Mononuclear cell (primary cell): ENCODE results near the gene EDIL3. TPM values are rescaled to one million over a fixed set of nuclear protein-coding genes. Genes with fewer than 3 reads are reported as not detected.

Experiments used
- H3K27me3 ChIP-seq: 2 replicates; pipeline ENCODE4 v1.6.0; 2011; ENCODE audit warnings: low read length, control low read depth; ENCODE audit not compliant: insufficient read depth
- H3K4me1 ChIP-seq: 2 replicates; pipeline ENCODE4 v1.5.1; 2011; ENCODE audit warnings: mild to moderate bottlenecking, low read length, control low read depth; ENCODE audit not compliant: insufficient read depth
- H3K4me3 ChIP-seq: 2 replicates; pipeline ENCODE4 v1.5.1; 2011; ENCODE audit warnings: mild to moderate bottlenecking, low read length, moderate library complexity
- H3K9me3 ChIP-seq: 2 replicates; pipeline ENCODE4 v1.5.1; 2011; ENCODE audit warnings: low read depth, mild to moderate bottlenecking, control low read depth, low read length
- total RNA-seq: library from RNA; depleted of rRNA; stranded (reverse); fragments of >200 nt; gene quantifications from one replicate; pipeline ENCODE4 v1.2.3, GENCODE V29; 2012

Gene EDIL3
- total RNA-seq, 1 donor, result 0.10 TPM

DNA sequence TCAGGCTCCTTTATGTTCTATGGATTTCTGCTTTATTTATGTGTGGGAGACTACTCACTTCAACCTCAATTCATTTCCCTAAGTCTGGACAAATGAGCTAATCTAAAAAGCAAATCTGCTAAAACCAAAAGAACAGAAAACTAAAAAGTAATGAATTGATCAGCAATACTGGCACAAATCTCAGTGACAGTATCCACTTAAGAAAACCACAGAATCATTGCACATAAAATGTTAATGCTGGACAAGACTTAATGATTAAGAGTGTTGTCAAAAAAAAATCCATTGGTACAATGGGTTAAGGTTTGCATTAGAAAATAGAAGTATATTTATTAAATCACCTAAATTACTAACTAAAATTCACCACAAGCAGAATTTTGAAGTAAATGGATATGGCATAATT is 147.6 kb downstream of the EDIL3 start:
- Histone ChIP-seq H3K4me3 (no peak overlapping the region), H3K27me3 (no peaks in the 10 kb centered on the region), H3K9me3 (peaks cover 4% of the 10 kb centered on the region)

DNA sequence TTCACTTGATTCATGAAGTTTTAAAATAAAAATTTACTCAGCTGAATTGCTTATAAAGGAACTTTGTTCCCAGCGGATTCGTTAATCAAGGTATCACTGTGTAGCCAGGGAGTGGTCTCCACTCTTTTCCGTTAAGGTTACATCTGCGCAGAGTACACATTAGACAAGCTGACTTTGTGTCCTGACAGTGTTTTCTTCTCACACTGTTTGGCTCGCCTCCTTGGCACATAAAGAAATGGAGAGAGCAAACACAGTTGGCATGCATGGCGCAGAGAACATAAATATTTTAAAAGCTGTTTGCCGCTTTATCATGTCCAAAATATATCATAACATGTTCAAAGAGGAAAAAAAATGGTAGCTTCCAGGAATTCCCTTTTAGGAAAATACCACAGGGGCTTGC is 153.2 kb downstream of the EDIL3 start:
- Histone ChIP-seq H3K4me1 (no peaks in the 10 kb centered on the region), H3K27me3 (no peaks in the 10 kb centered on the region), H3K9me3 (peaks cover 4% of the 10 kb centered on the region), H3K4me3 (no peak overlapping the region)

More for the DNA sequence above, 147.6 kb downstream of the EDIL3 start:
- no peaks in the 10 kb centered on the region for H3K4me1 ChIP-seq

DNA sequence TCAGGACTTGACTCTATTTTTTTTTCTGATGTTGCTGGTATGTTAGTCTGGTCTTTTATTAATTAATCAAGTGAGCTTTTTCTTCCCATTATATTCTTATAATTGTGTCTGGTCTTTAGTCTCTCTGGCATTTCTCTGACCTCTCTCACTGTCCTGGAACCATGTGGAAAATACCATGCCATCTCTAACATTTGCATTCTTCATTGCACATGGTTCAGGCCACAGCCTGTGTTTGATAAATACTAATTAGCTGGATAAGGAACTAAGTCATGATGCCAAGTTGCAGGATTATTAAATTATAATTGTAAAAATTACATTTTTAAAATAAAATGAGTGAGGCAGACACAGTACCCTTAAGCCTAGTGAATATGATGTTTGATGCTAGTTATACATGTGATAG is 155.6 kb downstream of the EDIL3 start:
- Histone ChIP-seq H3K4me1 (no peaks in the 10 kb centered on the region), H3K9me3 (no peaks in the 10 kb centered on the region), H3K4me3 (no peak overlapping the region), H3K27me3 (no peaks in the 10 kb centered on the region)

DNA sequence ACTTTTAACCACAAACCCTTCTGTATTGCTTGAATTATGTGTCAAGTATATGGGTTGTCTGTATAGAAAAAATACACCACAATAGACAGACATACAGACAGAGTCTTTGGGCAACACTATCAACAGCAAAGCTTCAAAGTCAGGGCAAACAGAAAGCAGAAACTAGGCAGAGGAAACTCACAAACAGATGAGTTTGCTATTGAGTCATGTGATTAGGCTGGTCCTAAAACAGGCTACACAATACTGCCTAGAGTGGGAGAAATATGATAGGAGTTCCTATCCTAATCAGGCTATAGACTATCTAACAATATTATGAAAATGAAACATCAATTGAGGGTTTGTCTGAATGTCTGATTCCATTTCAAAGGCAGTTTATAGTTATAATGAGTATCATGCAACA is 156.4 kb downstream of the EDIL3 start:
- no peaks in the 10 kb centered on the region for H3K4me1 ChIP-seq
- H3K9me3 ChIP-seq, result no peaks in the 10 kb centered on the region
- no peaks in the 10 kb centered on the region for H3K27me3 ChIP-seq
- H3K4me3 ChIP-seq, result no peak overlapping the region

DNA sequence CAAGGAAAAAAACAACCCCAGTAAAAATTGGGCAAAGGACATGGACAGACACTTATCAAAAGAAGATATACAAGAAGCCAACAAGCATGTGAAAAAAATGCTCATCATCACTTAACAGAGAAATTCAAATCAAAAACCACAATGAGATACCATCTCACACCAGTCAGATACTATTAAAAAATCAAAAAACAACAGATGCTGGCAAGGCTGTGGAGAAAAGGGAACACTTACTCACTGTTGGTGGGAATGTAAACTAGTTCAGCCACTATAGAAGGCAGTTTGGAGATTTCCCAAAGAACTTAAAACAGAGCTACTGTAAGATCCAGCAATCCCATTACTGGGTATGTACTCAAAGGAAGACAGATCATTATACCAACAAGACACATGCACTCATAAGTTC is 157.4 kb downstream of the EDIL3 start:
- Histone ChIP-seq H3K27me3 (no peaks in the 10 kb centered on the region), H3K9me3 (no peaks in the 10 kb centered on the region), H3K4me1 (no peaks in the 10 kb centered on the region), H3K4me3 (no peak overlapping the region)

DNA sequence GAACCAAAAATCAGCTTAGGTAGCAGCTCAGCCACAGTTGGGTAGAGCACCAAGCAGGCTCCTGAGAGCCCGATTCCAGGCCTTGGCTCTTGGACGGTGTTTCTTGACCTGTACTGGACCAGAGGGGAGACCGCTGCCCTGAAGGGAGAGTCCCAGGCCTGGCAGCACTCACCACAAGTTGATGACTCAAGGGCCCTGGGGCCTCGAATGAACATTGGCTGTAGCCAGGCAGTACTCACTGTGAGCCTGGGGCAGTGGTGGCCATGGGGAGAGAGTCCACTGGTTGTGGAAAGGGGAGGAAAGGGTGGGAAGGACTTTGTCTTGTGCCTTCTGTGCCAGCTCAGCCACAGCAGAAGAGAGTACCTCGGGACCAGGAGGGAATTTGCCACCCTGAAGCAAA is 166.1 kb downstream of the EDIL3 start:
- no peaks in the 10 kb centered on the region for H3K9me3 ChIP-seq
- H3K27me3 ChIP-seq, result no peaks in the 10 kb centered on the region
- H3K4me1 ChIP-seq, result no peaks in the 10 kb centered on the region
- H3K4me3 ChIP-seq, result no peak overlapping the region

DNA sequence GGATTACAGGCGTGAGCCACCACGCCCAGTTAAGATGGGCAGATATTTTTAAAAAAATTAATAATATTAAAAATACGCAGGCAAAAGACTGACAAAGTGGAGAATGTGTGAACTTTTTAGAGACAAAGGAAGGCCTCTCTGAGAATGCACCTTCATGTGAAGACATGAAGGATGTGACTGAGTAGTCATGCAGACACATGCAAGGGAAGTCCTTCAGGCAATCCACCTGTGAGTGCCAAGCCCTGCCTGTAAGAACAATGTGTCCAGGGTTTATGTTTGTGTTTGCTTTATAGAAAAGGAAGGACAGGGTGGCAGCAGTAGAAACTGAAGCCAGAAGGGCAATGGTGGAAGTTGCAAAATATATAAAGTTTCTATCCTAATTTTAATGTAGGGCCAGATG is 169.2 kb downstream of the EDIL3 start:
- no peaks in the 10 kb centered on the region for H3K9me3 ChIP-seq
- H3K27me3 ChIP-seq, result no peaks in the 10 kb centered on the region
- H3K4me1 ChIP-seq, result no peaks in the 10 kb centered on the region
- H3K4me3 ChIP-seq, result no peak overlapping the region

DNA sequence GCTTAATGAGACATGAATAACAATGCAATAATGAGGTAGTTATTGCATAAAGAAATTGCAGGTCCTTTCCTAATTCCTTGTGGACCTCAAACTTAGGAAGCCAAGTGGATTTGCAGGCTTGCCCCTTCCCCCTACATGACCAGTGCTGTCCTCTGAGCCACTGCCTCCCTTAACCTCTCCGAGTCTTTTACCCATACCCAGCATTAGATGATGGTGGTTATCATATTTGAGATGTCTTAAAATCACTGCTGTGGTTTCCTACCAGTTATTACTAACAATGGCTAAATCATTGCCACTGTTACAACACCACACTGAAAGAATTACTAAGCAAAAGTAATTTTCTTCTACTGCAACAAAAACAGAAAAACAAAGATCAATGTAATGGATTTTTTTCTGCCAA is 170.8 kb downstream of the EDIL3 start:
- Histone ChIP-seq H3K27me3 (no peaks in the 10 kb centered on the region), H3K9me3 (no peaks in the 10 kb centered on the region), H3K4me3 (no peak overlapping the region), H3K4me1 (no peaks in the 10 kb centered on the region)

DNA sequence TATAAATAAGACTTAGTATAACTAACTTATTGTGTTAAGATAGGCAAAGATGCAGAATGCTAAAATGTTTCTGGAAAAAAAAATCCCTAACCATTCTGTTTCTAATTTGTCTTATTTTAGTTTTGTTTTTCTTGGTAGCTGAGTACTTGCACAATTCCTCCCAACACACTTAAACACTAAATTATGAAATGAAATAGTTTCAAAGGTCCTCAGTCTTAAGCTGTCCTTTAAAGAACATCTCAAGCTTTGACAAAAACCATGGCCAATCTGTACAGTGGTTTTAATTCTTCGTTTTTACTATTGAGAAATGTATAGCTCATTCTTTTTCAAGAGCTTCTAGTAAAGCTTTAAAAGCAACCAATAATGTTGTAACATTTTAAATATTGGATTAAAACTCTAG is 171.5 kb downstream of the EDIL3 start:
- Histone ChIP-seq H3K4me1 (no peaks in the 10 kb centered on the region), H3K4me3 (no peak overlapping the region), H3K9me3 (no peaks in the 10 kb centered on the region), H3K27me3 (no peaks in the 10 kb centered on the region)

DNA sequence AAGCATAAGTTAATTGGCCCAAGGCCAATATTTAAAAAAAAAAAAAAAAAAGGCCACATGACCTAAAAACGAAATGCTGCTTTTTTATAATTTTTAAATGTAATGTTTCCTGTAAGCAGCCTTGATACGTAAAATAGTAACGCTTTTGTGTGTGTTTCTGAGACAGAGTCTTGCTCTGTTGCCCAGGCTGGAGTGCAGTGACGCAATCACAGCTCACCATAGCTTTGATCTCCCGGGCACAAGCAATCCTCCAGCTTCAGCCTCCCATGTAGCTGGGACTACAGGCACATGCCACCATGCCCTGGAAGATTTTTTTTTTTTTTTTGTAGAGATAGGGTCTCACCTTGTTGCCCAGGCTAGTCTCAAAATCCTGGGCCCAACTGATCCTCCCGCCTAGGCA is 179.9 kb downstream of the EDIL3 start:
- no peaks in the 10 kb centered on the region for H3K4me1 ChIP-seq
- no peaks in the 10 kb centered on the region for H3K9me3 ChIP-seq
- H3K4me3 ChIP-seq, result no peak overlapping the region
- H3K27me3 ChIP-seq, result no peaks in the 10 kb centered on the region

DNA sequence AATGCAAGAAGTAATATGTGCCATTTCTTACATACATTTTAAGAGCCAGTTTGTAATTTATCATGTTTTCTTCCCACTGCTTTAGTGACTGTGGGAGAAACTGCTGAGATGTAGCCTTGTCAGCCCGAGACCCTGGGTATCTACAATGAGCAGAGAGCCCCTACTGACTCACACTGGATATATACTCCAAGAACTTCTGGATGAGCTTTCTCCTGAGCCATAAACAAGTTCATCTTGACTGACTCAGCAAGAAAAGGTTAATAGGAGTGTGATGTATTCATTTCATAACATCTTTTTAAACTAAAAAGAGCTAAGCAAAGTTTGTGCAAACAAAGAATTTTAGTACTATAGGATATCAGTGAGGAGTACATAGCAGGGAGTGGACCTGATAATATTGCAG is 182.5 kb downstream of the EDIL3 start:
- H3K9me3 ChIP-seq, result no peaks in the 10 kb centered on the region
- no peaks in the 10 kb centered on the region for H3K27me3 ChIP-seq
- no peaks in the 10 kb centered on the region for H3K4me1 ChIP-seq
- no peak overlapping the region for H3K4me3 ChIP-seq

DNA sequence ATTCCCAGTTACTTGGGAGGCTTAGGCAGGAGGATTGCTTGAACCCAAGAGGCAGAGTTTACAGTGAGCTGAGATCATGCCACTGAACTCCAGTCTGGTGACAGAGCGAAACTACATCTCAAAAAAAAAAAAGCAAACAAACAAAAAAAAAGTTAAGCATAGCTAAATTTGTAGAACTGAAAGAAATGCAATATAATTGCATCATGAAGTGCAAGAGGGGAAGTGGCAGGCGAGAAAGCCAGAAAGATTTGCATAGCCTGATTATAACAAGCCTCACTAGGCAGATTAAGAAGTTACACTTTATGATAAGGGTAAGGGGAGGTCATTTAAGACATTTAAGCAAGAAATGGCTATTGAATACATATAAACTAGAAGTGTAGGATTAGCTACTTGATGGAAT is 187.1 kb downstream of the EDIL3 start:
- H3K4me3 ChIP-seq, result no peak overlapping the region
- no peaks in the 10 kb centered on the region for H3K4me1 ChIP-seq
- no peaks in the 10 kb centered on the region for H3K27me3 ChIP-seq
- H3K9me3 ChIP-seq, result no peaks in the 10 kb centered on the region

DNA sequence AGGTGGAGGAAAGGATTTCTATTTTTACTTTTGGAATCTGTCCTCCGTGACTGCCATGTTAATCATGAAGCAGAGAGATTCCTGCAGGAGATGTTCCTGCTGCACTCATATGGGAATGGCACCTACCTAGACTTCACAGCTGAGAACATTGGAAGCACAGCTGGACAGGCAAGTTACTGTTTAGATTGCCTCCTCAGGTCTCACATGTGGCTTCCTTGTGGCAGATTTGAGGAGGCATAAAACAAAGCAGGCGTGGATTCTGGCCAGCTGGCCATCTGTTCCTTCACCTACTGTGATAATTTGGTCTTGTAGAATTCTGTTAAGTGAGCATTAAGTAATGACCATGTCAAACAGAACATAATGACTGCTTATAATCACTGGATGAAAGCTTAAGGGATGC is 193.4 kb downstream of the EDIL3 start:
- no peak overlapping the region for H3K4me3 ChIP-seq
- H3K4me1 ChIP-seq, result no peaks in the 10 kb centered on the region
- H3K27me3 ChIP-seq, result no peaks in the 10 kb centered on the region
- no peaks in the 10 kb centered on the region for H3K9me3 ChIP-seq

DNA sequence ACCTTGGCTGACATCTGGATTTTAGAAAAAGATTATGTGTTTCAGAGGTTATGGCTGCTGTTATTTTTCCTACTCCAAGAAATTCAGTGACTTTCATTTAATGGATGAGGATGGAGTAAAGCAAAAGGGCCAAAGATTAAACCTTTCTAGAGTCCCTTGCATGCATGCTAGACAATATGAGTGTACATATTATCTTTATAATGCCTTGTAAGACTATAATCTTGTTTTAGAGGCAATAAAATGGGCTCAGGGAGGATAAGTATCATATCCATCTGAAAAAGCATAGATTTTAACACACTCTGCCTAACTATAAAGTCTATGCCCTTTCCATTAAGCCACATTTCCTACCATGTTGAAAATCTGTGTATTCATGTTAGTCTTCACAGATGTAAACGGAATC is 199.8 kb downstream of the EDIL3 start:
- H3K9me3 ChIP-seq, result no peaks in the 10 kb centered on the region
- H3K4me3 ChIP-seq, result no peak overlapping the region
- H3K4me1 ChIP-seq, result no peaks in the 10 kb centered on the region
- no peaks in the 10 kb centered on the region for H3K27me3 ChIP-seq

DNA sequence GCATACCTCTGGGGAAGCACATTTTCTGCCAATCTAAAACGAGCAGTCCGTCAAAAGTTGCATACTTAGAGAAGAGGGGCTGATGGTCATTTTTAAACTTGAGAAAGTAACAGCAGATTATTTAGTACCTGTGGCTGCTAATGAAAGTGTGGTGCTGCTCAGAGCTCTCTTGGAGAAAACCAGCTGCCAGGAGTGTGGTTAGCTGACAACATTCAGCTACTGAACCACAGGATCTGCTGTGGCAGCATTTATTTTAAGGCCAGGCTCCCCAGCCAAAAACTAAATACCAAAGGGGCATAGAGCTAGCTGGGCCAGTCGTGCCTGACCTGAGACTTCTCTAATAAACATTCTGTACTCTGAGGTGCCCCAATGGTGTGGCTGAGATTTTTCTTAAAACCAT is 203.6 kb downstream of the EDIL3 start:
- Histone ChIP-seq H3K4me3 (no peak overlapping the region), H3K4me1 (no peaks in the 10 kb centered on the region), H3K27me3 (no peaks in the 10 kb centered on the region), H3K9me3 (no peaks in the 10 kb centered on the region)

DNA sequence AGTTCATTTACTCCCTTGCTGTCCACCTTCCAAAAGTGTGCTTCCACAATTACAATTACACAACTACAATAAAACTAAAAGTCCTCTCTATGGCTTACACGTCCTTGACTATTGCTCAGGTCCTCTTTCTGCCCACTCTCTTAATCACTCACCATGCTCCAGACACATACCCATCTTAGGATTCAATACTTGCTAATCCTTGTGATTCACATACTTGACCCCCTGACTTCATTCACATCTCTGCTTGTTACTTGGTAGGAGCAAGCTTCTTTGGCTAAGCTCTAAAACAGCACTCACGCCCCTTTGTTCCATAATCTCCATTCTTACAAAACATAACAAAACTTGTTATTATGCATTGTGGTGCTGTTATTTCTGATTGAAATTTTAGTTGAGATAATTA is 215.8 kb downstream of the EDIL3 start:
- H3K27me3 ChIP-seq, result no peaks in the 10 kb centered on the region
- no peak overlapping the region for H3K4me3 ChIP-seq
- no peaks in the 10 kb centered on the region for H3K4me1 ChIP-seq
- H3K9me3 ChIP-seq, result no peaks in the 10 kb centered on the region

DNA sequence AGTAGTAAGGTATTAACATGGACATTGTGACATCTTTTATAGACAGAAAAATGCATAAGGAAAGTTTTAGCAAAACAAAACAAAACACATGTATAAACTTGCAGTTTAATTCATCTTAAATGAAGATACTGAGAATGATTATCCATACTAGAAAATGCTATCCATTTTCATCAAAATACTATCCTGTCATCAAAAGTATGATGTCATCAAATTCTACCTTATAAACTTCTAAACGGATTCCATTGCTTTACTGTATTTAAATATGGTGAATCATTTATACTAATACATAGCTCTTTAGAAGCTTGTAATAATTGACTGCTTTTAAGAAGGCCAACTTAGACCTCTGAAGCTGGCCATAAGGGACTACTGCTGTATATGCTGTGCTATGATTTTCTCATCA is 221.0 kb downstream of the EDIL3 start:
- no peaks in the 10 kb centered on the region for H3K4me1 ChIP-seq
- no peaks in the 10 kb centered on the region for H3K27me3 ChIP-seq
- H3K4me3 ChIP-seq, result no peak overlapping the region
- no peaks in the 10 kb centered on the region for H3K9me3 ChIP-seq
